GM19035 (cell line): ENCODE measurements around the gene DMAC2.
"Not testable (repeated sequence)": the region's sequence is repeated elsewhere in the genome, so short reads cannot be mapped to it uniquely, and the experiment has no call there.

Experiments used
- ATAC-seq: cut with Tn5 transposase; IDR thresholded peaks from one replicate; pipeline ENCODE4 v1.9.1; 2021; ENCODE audit not compliant: unreplicated experiment

The DMAC2 gene

DNA sequence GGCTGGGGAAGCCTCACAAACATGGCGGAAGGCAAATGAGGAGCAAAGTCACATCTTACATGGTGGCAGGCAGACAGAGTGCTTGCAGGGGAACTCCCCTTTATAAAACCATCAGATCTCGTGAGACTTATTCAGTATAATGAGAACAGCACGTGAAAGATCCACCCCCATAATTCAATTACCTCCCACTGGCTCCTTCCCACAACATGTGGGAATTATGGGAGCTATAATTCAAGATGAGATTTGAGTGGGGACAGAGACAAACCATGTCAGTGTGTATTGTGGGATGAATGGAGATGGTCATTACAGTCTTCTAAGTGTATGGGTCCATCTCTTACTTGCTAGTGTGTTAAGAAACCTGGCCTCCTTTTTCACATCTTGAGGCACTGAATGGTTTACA lies 37.7 kb downstream of the DMAC2 start:
- ATAC-seq = no peak

DNA sequence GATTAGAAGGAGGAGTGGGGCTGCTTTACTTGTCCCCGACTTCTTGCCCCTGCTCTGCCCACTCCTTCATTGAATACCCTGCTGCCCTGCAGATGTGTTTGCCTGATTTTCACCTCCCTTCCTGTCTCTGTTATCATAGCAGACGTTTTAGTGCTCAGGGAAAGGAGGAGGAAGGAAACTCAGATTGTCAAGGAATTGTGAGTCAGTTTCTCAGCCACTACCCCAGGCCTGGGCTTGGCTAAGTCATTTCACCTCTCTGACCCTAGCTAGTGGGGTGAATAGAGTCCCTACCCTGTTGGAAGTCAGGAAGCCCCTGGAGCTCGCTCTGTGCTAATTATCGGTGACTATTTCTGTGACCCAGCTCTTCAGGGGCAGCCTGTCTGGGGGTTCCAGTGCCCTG lies 38.2 kb downstream of the DMAC2 start:
- ATAC-seq = no peak

DNA sequence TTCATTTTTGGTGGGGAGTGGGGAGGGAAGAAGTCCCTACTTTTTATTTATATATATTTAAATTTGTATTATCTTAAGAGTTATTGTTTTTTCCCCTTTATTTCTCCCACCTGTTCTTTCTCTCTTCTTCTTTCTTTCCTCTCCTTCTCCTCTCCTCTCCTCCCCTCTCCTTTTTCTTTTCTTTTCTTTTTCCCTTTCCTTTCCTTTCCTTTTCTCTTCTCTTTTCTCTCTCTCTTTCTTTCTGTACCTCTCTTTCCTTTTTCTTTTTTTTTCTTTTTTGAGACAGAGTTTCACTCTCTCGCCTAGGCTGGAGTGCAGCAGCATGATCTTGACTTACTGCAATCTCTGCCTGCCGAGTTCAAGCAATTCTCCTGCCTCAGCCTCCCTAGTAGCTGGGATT lies 40.2 kb downstream of the DMAC2 start:
- no peak for ATAC-seq

DNA sequence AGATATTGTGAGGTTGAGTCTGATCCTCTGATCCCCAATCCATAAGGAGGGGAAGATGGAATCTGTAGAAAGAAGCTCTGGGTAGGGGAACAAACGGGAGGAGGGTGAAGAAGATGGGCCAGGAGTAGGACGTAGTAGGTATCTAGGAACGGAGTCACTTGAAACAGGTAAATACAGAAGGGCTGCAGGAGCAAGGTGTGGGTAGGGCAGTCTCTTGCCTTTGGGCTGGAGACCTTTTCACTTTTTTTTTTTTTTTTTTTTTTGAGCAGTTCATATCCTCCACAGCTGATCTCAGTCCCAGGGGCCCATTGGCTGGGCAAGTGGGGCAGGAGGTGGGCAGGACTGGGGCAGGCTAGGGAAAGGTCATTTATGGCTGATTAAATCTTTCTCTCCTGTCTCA lies 40.6 kb downstream of the DMAC2 start:
- no peak for ATAC-seq

DNA sequence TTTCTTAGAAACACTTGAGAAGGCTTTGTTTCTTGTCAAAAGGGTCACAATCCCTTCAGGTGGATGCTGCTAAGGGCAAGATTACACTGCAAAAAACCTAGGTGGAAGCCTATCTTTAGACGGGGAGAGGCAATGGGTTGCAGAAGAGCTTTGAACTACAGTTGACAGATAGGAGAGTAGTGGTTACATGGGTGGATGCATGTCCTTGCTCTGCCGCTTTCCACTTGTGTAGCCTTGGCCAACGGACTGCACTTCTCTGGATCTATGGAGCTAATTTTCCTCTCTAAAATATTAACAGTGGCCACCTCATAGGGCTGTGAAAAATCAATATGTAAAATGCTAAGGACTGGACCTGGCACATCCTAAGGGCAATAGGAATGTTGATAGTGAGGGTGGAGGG lies 41.1 kb downstream of the DMAC2 start:
- ATAC-seq = no peak

DNA sequence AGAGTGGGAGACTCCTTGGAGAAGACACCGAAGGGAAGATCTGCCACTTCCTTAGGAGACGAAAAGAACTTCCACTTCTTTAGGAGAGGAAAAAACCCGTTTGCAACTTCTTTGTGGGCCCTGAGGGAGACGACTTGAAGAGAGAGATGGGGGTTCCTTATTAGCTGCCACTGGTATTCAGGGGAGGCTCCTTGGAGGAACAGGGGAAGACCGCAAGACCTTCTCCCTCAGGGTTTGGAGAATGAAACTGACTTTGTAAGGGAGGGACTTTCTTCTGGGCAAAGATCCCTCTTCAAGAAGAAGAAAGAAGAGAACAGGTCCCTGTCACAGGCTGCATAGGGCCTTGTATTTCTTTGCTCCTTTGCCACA lies 41.7 kb downstream of the DMAC2 start:
- no peak for ATAC-seq

DNA sequence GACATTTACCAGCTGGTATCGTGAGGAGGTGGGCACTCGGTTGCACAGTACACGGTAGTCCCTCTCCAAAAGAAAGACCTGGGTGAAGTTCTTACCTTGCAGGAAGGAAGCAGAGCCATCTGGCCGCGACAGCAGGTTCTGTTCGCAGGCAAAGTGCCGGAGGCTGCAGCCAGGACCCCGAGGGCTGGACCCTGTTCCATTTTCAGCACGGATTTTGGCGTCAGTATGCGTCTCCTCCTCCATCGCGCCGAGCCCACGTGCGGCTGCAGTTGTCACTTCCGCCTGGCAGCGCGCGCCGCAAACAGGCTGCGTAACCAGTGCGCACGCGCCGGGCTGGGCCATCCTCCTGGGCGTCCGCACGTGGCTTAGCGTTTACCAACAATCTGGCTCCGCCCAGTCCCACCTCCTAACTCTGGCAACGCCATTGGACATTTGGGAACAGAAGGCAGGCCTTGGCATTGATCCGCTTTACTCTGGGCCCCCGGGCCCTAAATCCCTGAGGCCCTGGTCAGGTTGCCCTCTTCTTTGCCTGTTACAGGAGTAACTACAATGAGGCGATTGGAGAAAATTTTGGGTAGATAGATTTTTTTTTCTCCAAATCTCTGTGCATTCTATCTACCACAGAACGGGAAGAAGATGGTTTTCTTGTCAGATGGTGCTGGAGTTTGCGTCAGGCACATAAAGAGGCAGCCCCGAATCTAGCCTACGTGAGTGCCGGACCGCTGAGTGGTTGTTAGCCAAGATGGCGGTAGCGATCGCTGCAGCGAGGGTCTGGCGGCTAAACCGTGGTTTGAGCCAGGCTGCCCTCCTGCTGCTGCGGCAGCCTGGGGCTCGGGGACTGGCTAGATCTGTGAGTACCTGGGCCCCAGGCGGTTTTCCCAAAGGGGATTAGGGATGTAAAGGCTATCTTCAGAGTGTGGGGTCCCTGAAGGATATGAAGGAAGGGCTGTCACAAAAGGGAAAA lies 42.3 kb downstream of the DMAC2 start, which contains the start of the genes BCKDHA and EXOSC5:
BCKDHA (plus strand) TSS at position 733 of the 964 bp plus-strand sequence; CDS start at position 743, 10 bp downstream.
EXOSC5 (minus strand) TSS at position 274 of the 964 bp plus-strand sequence; CDS start at position 243, 31 bp downstream.
- ATAC-seq = peak; percentile 88

DNA sequence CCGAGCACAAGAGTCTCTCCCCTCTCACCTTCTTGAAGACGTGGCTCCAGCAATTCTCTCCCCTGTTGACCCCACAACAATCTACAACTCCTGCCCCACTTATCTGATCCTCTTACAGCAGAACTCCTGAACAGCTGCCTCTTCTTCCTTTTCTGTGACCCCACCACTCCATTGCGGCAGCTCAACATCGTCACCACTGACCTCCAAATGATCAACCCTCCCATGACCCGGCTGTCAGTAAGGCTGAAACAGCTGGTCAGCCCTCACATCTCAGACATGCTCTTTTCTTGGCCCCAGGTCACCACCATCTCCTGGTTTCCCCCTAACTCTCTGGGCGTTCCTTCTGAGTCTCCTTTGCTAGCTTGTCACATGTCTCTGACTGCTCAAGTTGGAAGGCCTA lies 44.4 kb downstream of the DMAC2 start:
- ATAC-seq = no peak

DNA sequence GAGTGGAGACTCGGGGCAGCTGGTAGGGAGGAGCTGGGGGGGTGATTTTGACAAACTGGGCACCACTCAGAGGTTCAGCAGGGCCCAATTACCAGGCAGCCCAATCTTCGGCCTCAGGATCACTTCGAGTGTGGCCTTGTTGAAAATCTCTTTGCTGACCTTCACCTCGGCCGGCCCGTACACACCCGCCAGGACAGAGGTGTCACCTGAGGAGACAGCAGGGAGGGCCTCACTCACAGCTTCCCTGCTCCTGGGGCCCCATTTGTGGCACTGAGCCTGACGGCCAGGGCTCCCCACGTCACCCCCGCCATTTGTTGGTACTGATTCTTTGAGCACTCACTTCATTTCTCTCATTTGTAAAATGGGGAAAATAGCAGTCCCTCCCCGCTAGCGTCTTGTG lies 46.9 kb downstream of the DMAC2 start:
- ATAC-seq = no peak

DNA sequence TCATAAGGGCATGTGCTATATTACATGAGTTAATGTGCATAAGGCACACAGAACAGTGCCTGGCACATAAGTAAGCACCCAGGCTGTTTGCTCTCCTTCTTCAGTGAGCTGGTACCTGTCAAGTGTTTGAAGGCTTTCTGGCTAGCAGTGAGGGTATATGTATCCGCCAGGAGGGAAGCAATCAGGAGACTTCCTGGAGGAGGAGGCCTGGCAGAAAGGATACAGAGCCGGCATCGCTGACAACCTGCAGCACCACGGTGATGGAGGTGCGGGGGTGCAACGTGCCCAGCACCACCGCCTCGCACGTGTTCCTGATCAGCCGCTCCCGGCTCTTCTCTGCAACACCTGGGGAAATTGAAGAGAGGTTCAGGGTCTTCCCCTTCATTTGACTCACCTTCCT lies 48.1 kb downstream of the DMAC2 start:
- no peak for ATAC-seq

DNA sequence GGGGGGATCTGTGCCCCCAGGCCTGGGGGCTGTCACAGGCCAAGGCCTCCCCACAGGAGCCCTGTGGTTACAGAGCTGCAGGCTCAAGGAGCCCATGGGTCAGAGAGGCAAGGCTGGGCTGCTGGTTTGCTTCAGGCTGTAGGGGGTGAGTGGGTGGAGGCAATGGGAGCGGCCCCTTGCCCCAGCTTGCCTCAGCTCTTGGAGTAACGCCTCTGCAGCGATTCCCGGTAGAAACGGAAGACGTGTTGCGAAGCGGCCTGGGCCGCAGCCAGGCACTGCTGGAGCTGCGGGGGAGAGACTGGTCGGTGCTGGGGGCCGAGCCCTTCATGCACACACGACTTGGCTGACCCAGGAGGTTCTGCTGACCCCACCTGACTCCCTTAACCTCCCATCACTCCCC lies 53.3 kb downstream of the DMAC2 start:
- ATAC-seq = no peak

DNA sequence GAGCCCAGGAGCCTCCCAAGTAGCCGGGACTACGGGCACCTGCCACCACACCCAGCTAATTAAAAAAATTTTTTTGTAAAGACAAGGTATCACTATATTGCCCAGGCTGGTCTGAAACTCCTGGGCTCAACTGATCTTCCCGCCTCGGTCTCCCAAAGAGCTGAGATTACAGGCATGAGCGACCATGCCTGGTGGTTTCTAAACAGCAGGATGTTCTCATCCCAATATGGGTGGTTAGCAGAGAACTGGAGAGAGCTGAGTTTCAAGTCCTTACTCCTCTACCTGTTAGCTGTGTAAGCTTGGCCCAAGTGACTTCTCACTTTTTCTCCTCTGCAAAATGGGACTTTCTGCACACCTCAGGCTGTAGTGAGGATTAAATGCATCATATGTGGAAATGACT lies 55.4 kb downstream of the DMAC2 start:
- ATAC-seq = no peak

DNA sequence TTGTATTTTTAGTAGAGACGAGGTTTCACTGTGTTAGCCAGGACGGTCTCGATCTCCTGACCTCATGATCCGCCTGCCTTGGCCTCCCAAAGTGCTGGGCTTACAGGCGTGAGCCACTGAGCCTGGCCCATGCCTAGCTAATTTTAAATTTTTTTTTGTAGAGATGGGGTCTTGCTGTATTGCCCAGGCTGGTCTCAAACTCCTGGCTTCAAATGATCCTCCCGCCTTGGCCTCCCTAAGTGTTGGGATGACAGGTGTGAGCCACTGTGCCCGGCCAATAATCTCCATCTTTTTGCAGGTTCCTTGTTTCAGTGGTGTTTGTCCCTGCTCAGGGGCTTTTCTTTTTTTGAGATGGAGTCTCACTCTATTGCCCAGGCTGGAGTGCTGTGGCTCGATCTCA lies 58.2 kb downstream of the DMAC2 start:
- ATAC-seq = not testable (repeated sequence)
